ENCODE results near the gene LRRC4C.
"Not testable (repeated sequence)": the region's sequence is repeated elsewhere in the genome, so short reads cannot be mapped to it uniquely, and the experiment has no call there.

Gene LRRC4C

DNA sequence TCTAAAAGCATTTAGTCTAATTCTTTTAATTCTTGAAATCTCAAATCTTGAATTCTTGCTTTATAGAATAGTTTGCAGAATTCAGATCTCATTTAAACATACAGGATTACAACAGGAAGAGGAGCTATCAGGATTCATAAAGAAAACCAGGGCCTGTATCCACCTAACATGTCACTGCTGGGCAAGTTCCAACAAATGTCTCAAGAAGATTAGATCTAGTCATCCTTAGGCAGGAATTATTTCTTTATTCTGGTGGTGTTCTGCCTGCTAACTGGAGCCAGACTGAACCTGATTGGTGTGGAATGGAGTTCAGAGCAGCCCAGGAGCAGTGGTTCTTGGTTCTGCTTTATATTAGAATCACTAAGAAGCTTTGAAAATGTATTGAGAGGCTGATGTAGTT is 500.7 kb downstream of the LRRC4C start:
- POLR2A ChIA-PET (ENCODE audit: low non-redundant PET) = no interaction called here
- no peak for DNase-seq (ENCODE audit: low spot score)
- TF ChIP-seq, protein P1, sequence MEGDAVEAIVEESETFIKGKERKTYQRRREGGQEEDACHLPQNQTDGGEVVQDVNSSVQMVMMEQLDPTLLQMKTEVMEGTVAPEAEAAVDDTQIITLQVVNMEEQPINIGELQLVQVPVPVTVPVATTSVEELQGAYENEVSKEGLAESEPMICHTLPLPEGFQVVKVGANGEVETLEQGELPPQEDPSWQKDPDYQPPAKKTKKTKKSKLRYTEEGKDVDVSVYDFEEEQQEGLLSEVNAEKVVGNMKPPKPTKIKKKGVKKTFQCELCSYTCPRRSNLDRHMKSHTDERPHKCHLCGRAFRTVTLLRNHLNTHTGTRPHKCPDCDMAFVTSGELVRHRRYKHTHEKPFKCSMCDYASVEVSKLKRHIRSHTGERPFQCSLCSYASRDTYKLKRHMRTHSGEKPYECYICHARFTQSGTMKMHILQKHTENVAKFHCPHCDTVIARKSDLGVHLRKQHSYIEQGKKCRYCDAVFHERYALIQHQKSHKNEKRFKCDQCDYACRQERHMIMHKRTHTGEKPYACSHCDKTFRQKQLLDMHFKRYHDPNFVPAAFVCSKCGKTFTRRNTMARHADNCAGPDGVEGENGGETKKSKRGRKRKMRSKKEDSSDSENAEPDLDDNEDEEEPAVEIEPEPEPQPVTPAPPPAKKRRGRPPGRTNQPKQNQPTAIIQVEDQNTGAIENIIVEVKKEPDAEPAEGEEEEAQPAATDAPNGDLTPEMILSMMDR (conservative IDR thresholded peaks at IDR 0.05; ENCODE audit: low read depth) = no peak
- CTCF ChIA-PET = interaction anchor here (0.6 kb wide), 1 partner anchor 386 kb away, joined by 6 read pairs; no protein-coding TSS in a partner anchor
- no peak overlapping the region for H3K27ac ChIP-seq

DNA sequence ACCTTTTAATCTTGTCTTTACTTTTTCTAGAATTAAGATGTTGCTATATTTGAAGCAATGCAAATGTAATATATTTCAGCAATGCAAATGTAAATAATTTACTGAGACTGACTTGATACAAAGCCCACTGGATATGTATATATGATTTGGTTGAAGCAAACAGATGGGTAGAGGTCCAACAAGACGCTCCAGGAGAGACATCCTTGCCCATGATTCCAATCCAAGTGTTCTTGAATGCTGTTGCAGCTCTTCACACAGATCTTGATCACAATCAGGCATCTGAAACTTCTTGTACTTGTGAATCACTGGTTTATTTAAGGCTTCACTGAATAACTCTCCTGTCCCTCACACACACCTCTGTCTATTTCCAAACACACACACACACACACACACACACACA is 507.0 kb downstream of the LRRC4C start:
- TF ChIP-seq, protein P1 (conservative IDR thresholded peaks at IDR 0.05; ENCODE audit: low read depth) = no peak
- no peak overlapping the region for H3K27ac ChIP-seq
- ChIA-PET POLR2A (ENCODE audit: low non-redundant PET) (no interaction called here), CTCF (no interaction called here)
- DNase-seq (ENCODE audit: low spot score) = no peak

DNA sequence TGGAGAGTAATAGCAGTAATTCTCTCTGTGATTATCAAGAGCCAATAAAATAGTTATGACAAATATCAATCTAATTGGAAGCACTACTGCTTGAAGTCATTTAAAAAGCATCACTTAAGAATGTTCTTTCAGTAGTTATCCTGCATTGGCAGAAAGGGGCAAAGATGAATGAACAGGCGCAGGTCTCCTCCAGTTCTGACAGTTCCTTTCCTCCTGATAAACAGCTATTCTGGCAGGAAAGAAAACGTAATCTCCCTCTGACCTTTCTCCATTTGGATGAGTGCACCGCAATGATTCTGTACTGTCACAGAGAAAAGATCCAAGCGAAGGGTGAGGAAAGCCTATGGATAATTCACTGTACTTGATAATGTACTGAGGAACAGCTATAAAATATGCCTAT is 521.5 kb downstream of the LRRC4C start:
- TF ChIP-seq, protein P1 (conservative IDR thresholded peaks at IDR 0.05; ENCODE audit: low read depth) = no peak
- ChIA-PET POLR2A (ENCODE audit: low non-redundant PET) (no interaction called here), CTCF (no interaction called here)
- no peak for DNase-seq (ENCODE audit: low spot score)
- H3K27ac ChIP-seq = no peak overlapping the region

DNA sequence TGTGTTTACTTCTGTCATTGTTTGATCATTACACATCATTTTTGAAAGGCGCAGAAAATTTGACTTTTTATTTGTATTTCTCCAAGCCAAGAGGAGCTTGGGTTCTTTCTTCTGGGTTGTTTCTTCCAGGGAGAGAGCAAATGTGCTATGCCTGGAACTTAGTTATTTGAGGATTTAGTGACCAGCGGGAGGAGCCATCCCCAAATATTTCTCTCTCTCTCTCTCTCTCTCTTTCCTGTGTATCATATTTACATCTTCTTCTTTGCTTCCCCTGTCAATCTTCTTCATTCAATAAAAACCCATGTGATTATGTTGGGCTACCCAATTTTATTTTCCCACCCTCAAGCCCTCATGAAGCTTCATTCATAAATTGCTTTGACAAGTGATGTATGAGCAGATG is 534.5 kb downstream of the LRRC4C start:
- TF ChIP-seq, protein P1 (conservative IDR thresholded peaks at IDR 0.05; ENCODE audit: low read depth) = no peak
- POLR2A ChIA-PET (ENCODE audit: low non-redundant PET) = no interaction called here
- CTCF ChIA-PET = interaction anchor here (0.6 to 1.6 kb wide), 5 partner anchors 134 to 291 kb away, joined by 3 to 8 read pairs (median 3); no protein-coding TSS in a partner anchor
- DNase-seq (ENCODE audit: low spot score) = no peak
- H3K27ac ChIP-seq = no peak overlapping the region

DNA sequence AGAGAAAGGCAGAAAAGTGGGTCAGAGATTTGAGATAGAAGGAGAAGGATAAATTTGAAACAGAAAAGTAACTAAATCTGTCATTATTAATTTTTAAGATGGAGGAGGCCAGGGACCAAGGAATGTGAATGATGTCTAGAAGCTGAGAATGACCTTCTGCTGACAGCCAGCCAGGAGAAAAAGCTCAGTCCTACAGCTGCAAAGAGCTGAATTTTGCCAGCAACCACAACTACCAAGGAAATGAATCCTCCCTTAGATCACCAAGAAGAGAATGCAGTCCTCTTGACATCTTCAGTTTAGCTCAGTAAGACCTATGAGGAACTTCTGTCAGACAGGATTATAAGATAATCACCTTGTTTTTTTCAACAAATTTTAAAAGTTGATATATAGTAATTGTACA is 538.2 kb downstream of the LRRC4C start:
- no peak for DNase-seq (ENCODE audit: low spot score)
- H3K27ac ChIP-seq = no peak overlapping the region
- ChIA-PET CTCF (no interaction called here), POLR2A (ENCODE audit: low non-redundant PET) (no interaction called here)
- TF ChIP-seq, protein P1 (conservative IDR thresholded peaks at IDR 0.05; ENCODE audit: low read depth) = no peak

DNA sequence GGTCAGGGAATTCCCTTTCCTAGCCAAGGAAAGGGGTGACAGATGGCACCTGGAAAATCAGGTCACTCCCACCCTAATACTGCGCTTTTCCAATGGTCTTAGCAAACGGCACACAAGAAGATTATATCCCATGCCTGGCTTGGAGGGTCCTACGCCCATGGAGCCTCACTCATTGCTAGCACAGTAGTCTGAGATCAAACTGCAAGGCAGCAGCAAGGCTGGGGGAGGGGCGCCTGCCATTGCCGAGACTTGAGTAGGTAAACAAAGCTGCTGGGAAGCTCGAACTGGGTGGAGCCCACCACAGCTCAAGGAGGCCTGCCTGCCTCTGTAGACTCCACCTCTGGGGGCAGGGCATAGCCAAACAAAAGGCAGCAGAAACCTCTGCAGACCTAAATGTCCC is 548.7 kb downstream of the LRRC4C start:
- H3K27ac ChIP-seq; CTCF ChIA-PET; POLR2A ChIA-PET (ENCODE audit: low non-redundant PET); DNase-seq (ENCODE audit: low spot score): not testable (repeated sequence)

DNA sequence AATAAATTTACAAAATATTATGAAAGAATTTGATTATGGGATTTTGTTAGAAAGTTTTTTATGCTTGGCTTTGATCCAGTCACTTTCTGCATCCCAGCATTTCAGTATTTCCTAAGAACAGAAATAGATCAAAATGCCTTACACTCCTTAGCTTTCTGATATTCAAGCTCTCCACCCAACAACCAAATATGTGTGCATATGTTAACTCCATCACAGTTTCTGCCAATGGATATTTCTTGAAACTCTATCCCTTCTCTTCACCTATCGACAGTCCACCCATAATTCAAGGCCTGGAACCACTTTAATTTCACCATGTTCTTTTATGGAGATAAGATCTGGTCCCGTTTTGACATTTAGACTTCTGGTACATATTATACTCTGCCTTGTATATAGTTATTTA is 565.0 kb downstream of the LRRC4C start:
- ChIA-PET POLR2A (ENCODE audit: low non-redundant PET) (no interaction called here), CTCF (no interaction called here)
- H3K27ac ChIP-seq = no peak overlapping the region
- no peak for DNase-seq (ENCODE audit: low spot score)
- TF ChIP-seq, protein P1 (conservative IDR thresholded peaks at IDR 0.05; ENCODE audit: low read depth) = no peak
